Stomach (tissue), 9 donors: ENCODE data around the gene OSMR. TPM values are rescaled to one million over a fixed set of nuclear protein-coding genes. Genes with fewer than 3 reads are reported as not detected.

ENCODE experiments used
- DNase-seq, 2 donors: peaks; one replicate each; pipeline versions ENCODE4 v3.0.0 to v3.0.0-alpha.2; 2013 to 2019
- H3K27ac ChIP-seq, 5 donors: fragments of 200-600 bp in 4 of 5; sonication (generic) in 4 of 5; one replicate each; pipeline ENCODE4 v1.5.1; 2013 to 2019; ENCODE audit warnings: mild to moderate bottlenecking in 1 of 5, moderate library complexity in 1 of 5
- H3K27me3 ChIP-seq, 3 donors: fragments of 200-600 bp; sonication (generic); one replicate each; pipeline ENCODE4 v1.5.1; 2017 to 2019; ENCODE audit warnings: mixed run types in 1 of 3
- H3K36me3 ChIP-seq, 4 donors: fragments of 200-600 bp; sonication (generic); 1 replicate in 3 of 4; 2 replicates in 1 of 4; pipeline ENCODE4 v1.5.1; 2016 to 2019
- H3K4me1 ChIP-seq, 4 donors: fragments of 200-600 bp; sonication (generic); one replicate each; pipeline ENCODE4 v1.5.1; 2016 to 2019
- H3K4me3 ChIP-seq, 4 donors: fragments of 200-600 bp; sonication (generic) in 3 of 4; one replicate each; pipeline ENCODE4 v1.5.1; 2016 to 2019; ENCODE audit warnings: mild to moderate bottlenecking in 1 of 4
- H3K9me3 ChIP-seq, 4 donors: fragments of 200-600 bp; sonication (generic); one replicate each; pipeline ENCODE4 v1.5.1; 2016 to 2019
- CTCF ChIP-seq, 7 experiments: fragments of 450-650 bp in 4 of 7; fragments of 200-600 bp in 3 of 7; sonication (generic) in 3 of 7; IDR thresholded peaks; one replicate each; pipeline ENCODE4 v1.5.1; 2016 to 2019; ENCODE audit warnings: antibody characterized with exemption in 7 of 7, control low read depth in 2 of 7, mild to moderate bottlenecking in 1 of 7
- EP300 ChIP-seq: sonication (generic); formaldehyde crosslinking; IDR thresholded peaks from one replicate; pipeline ENCODE4 v1.6.1; 2017; ENCODE audit warnings: antibody characterized with exemption
- POLR2A ChIP-seq, 4 donors: fragments of 450-650 bp; IDR thresholded peaks; one replicate each; pipeline ENCODE4 v1.6.1; 2016; ENCODE audit warnings: antibody characterized with exemption in 4 of 4, control low read depth in 2 of 4, mild to moderate bottlenecking in 1 of 4, moderate library complexity in 1 of 4
- POLR2AphosphoS5 ChIP-seq, 3 donors: sonication (generic); formaldehyde crosslinking; IDR thresholded peaks; one replicate each; pipeline ENCODE4 v1.6.1; 2016; ENCODE audit warnings: antibody characterized with exemption in 3 of 3
- WGBS, 5 donors: extraction: QIAGEN DNeasy Blood & Tissue Kit in 3 of 5; methylation state at CpG; one replicate each; pipeline versions ENCODE4 v1.1.5 to v1.1.7; 2013 to 2018; 5-methylcytosine and 5-hydroxymethylcytosine counted together
- intact Hi-C: fragments of 100-400 bp; cut with DNase I; formaldehyde crosslinking; loops from one replicate; pipeline ENCODE4 v1.15.1; 2023; ENCODE audit warnings: low total_unique reads
- polyA plus RNA-seq, 3 donors: library from polyadenylated mRNA; stranded (reverse); fragments of 200-250 nt; gene quantifications; one replicate each; pipeline ENCODE4 v1.2.3, GENCODE V29; 2013
- total RNA-seq, 5 donors: library from RNA; depleted of rRNA; stranded (reverse); fragments of >200 nt; gene quantifications; one replicate each; pipeline versions ENCODE4 v1.1.0 to v1.2.3, GENCODE V29; 2014 to 2016
- donor health status: healthy with polysubstance abuse.
- donor health status: Bipolar disorder and iron deficiency.
- donor health status: healthy.

The OSMR gene
- total and polyA plus RNA-seq, 8 donors = 2.7 to 50.3 (median 11.9) TPM

GRCh38 chr5:38872826-38873225, 27.0 kb downstream of the OSMR start:
- Histone ChIP-seq H3K27me3 (no peaks in the 10 kb centered on the region), H3K4me1 (peaks cover 0 to 38% (median 16%) of the 10 kb centered on the region in 4 donors), H3K4me3 (no peak overlapping the region), H3K27ac (peak overlapping the region in 2 of 5 donors; percentile 74), H3K36me3 (peaks cover 4 to 39% (median 23%) of the 10 kb centered on the region in 4 donors), H3K9me3 (no peaks in the 10 kb centered on the region)
- TF ChIP-seq CTCF (IDR thresholded peaks at IDR 0.05) = no peak
- TF ChIP-seq EP300 = no peak
- no peak for TF ChIP-seq POLR2A (IDR thresholded peaks at IDR 0.05)
- no peak for TF ChIP-seq POLR2AphosphoS5 (IDR thresholded peaks at IDR 0.05)
- intact Hi-C loops = no loop called here
- DNase-seq = no peak
- 94 to 99% (median 97%) methylated on average over 1 of the region's 1 CpG for WGBS, 5 donors

GRCh38 chr5:38874948-38875456, 29.2 kb downstream of the OSMR start:
- H3K9me3 ChIP-seq = no peaks in the 10 kb centered on the region
- no peak for DNase-seq
- intact Hi-C loops = no loop called here
- H3K4me3 ChIP-seq = no peak overlapping the region
- WGBS, 5 donors = 61 to 71% (median 61%) methylated on average over 5 of the region's 5 CpGs
- H3K27ac ChIP-seq = no peak overlapping the region
- no peak for TF ChIP-seq CTCF (IDR thresholded peaks at IDR 0.05)
- TF ChIP-seq POLR2AphosphoS5 (IDR thresholded peaks at IDR 0.05) = no peak
- no peak for TF ChIP-seq POLR2A (IDR thresholded peaks at IDR 0.05)
- TF ChIP-seq EP300 = no peak
- H3K27me3 ChIP-seq = no peaks in the 10 kb centered on the region
- H3K4me1 ChIP-seq = peaks cover 0 to 30% (median 16%) of the 10 kb centered on the region in 4 donors
- peaks cover 13 to 49% (median 37%) of the 10 kb centered on the region in 4 donors for H3K36me3 ChIP-seq

GRCh38 chr5:38878391-38879077, 32.7 kb downstream of the OSMR start:
- Histone ChIP-seq H3K4me1 (no peaks in the 10 kb centered on the region), H3K27me3 (no peaks in the 10 kb centered on the region), H3K9me3 (no peaks in the 10 kb centered on the region), H3K36me3 (peaks cover 25 to 81% (median 63%) of the 10 kb centered on the region in 4 donors), H3K4me3 (no peak overlapping the region), H3K27ac (no peak overlapping the region)
- TF ChIP-seq POLR2A (IDR thresholded peaks at IDR 0.05) (no peak), POLR2AphosphoS5 (IDR thresholded peaks at IDR 0.05) (no peak), CTCF (IDR thresholded peaks at IDR 0.05) (no peak), EP300 (no peak)
- 92 to 95% (median 94%) methylated on average over 5 of the region's 5 CpGs for WGBS, 5 donors
- intact Hi-C loops = no loop called here
- DNase-seq = no peak

GRCh38 chr5:38879078-38879460, 33.3 kb downstream of the OSMR start:
- H3K4me3 ChIP-seq = no peak overlapping the region
- 94 to 98% (median 97%) methylated on average over 7 of the region's 7 CpGs for WGBS, 5 donors
- no peak for DNase-seq
- no peak overlapping the region for H3K27ac ChIP-seq
- no peaks in the 10 kb centered on the region for H3K9me3 ChIP-seq
- intact Hi-C loops = no loop called here
- H3K4me1 ChIP-seq = no peaks in the 10 kb centered on the region
- no peaks in the 10 kb centered on the region for H3K27me3 ChIP-seq
- peaks cover 25 to 84% (median 67%) of the 10 kb centered on the region in 4 donors for H3K36me3 ChIP-seq
- TF ChIP-seq CTCF (IDR thresholded peaks at IDR 0.05) = no peak
- TF ChIP-seq POLR2A (IDR thresholded peaks at IDR 0.05) = no peak
- no peak for TF ChIP-seq POLR2AphosphoS5 (IDR thresholded peaks at IDR 0.05)
- TF ChIP-seq EP300 = no peak
